Measurements from ENCODE around the gene ZZZ3. TPM values are rescaled to one million over a fixed set of nuclear protein-coding genes. Genes with fewer than 3 reads are reported as not detected.

The ZZZ3 gene
- total and polyA plus RNA-seq, 2 of the 8 experiments (the other 6 are each of a cell fraction or from before 2014, with no cell fraction given) = 12.8 to 54.6 TPM

- TF ChIP-seq CHD7 (IDR thresholded peaks at IDR 0.05; ENCODE audit: insufficient replicate concordance, low read length) = no peak
- TF ChIP-seq SIRT6 (IDR thresholded peaks at IDR 0.05; ENCODE audit: low read length) = no peak
- TF ChIP-seq E2F6 (IDR thresholded peaks at IDR 0.05) = no peak
- TF ChIP-seq FOSL1 (IDR thresholded peaks at IDR 0.05; ENCODE audit: insufficient read depth, low read depth, low read length) = no peak
- TF ChIP-seq POLR2A (IDR thresholded peaks at IDR 0.05; ENCODE audit: control extremely low read depth in 1 of 2, low read depth in 2 of 2, low read length in 2 of 2) = no peak
These were observed 9.4 kb downstream of the ZZZ3 start (continued) for GRCh38 chr1:77673030-77673429.

Measured in H1 (cell line).